Activated CD8-positive, alpha-beta memory T cell treated with anti-CD3 and anti-CD28 coated beads for 1 hour (primary cell): ENCODE results near the gene OR5D13.

Source experiments
- DNase-seq, 2 donors: peaks; one replicate each; pipeline ENCODE4 v3.0.0-alpha.2; 2020; ENCODE audit warnings: low read depth in 1 of 2; ENCODE audit errors: extremely low read depth in 1 of 2

OR5D13 gene

DNA sequence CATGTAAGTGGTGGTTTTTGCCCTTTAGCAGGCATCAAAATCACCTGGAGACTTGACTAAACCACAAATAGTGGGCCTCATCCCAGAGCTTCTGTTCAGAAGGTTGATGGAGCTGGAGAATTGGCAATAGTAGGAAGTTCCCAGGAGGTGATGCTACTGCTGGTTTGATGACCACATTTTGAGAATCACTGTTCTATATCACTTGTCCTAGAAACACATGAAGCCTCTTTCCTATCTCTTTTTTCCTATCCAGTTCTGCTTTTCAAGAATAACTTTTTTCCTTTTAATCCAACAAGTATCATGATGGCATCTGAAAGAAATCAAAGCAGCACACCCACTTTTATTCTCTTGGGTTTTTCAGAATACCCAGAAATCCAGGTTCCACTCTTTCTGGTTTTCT lies at the start of gene OR5D13:
OR5D13 (plus strand) TSS at position 301 of the 400 bp plus-strand sequence; CDS start at position 301, 0 bp downstream.
- DNase-seq = no peak

DNA sequence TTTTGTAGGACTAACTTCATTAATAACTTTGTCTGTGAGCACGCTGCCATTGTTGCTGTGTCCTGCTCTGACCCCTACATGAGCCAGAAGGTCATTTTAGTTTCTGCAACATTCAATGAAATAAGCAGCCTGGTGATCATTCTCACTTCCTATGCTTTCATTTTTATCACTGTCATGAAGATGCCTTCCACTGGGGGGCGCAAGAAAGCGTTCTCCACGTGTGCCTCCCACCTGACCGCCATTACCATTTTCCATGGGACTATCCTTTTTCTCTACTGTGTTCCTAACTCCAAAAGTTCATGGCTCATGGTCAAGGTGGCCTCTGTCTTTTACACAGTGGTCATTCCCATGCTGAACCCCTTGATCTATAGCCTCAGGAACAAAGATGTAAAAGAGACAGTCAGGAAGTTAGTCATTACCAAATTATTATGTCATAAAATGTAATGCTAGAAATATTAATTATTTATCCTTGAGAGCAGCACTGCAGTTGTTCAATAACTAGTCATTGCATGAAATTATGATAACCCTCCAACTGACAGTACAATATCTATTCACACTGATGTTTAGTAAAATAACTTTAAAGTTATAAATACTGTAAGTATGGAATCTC lies 46.4 kb upstream of the OR5D13 start:
- no peak for DNase-seq

- no peak for DNase-seq
Measured at GRCh38 chr11:55732936-55733335, 40.3 kb upstream of the OR5D13 start.

GRCh38 chr11:55791606-55792005 lies 18.4 kb downstream of the OR5D13 start:
- DNase-seq = no peak

DNA sequence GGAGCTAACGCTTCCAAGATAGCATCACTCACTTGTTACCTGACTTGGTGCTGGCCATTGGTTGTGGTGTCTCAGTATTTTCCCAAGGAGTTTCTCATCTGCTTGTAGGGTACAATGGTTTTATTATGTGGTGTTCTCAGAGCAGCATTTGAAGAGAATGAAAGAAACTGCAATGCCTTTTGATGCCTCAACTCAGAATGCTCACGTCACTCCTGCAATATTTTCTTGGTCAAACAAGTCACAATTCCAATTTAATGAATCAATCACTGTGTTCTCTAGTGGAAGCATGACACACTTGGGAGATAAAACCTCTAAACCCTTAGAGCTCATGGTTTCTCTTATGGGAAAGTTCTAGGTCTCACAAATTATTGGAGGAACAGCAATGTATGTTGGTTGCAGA lies 20.1 kb downstream of the OR5D13 start:
- DNase-seq = no peak

GRCh38 chr11:55795256-55795655 lies 22.0 kb downstream of the OR5D13 start, which contains the start of gene OR5D14:
OR5D14 (plus strand) TSS chr11:55795556; CDS start chr11:55795556, 0 bp downstream.
- no peak for DNase-seq

- DNase-seq = no peak
Measured at GRCh38 chr11:55806248-55806647, 33.0 kb downstream of the OR5D13 start.

GRCh38 chr11:55811067-55811466 lies 37.8 kb downstream of the OR5D13 start, which contains the start of gene OR5L1:
OR5L1 (plus strand) TSS chr11:55811367; CDS start chr11:55811467, 100 bp downstream.
- DNase-seq = no peak

DNA sequence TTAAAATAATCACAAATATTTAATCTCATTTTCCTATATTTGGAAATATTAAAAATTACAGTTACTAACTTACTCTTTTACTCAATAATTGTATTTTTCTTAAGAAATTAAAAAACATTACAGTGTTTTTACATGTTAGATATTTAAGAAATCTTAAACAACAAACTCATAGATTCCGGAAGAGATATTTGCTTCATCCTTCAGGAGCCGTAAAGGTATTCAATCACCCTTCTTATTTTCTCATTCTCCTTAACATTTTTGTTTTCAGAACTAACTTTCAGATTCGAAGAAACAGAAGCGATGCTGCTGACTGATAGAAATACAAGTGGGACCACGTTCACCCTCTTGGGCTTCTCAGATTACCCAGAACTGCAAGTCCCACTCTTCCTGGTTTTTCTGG lies 46.1 kb downstream of the OR5D13 start, which contains the start of gene OR5D18:
OR5D18 (plus strand) TSS at position 301 of the 400 bp plus-strand sequence; CDS start at position 301, 0 bp downstream.
- DNase-seq = no peak
